SK-N-SH (cell line): ENCODE results near the gene TGM5. TPM values are rescaled to one million over a fixed set of nuclear protein-coding genes. Genes with fewer than 3 reads are reported as not detected.

Source experiments
- CTCF ChIA-PET: fragments of 300-600, 350-600 bp; formaldehyde crosslinking; extraction: SDS; loops from one replicate; lab custom pipeline; 2021; lab: Yijun Ruan, JAX
- POLR2A ChIA-PET: fragments of 350-600 bp; sonication (Branson Sonifier 250); formaldehyde crosslinking; extraction: SDS; loops from one replicate; lab custom pipeline; 2020; ENCODE audit warnings: antibody characterized with exemption, inconsistent platforms; lab: Yijun Ruan, JAX
- DNase-seq: peaks from one replicate; pipeline ENCODE4 v3.0.0; 2012
- H2AFZ ChIP-seq: fragments of 200-600 bp; sonication (generic); 2 replicates; pipeline ENCODE4 v1.8.1; 2016; ENCODE audit warnings: antibody characterized with exemption, mild to moderate bottlenecking, low read depth
- H3F3A ChIP-seq: fragments of 200-600 bp; sonication (generic); replicated peaks from 2 replicates; pipeline ENCODE3; 2016; ENCODE audit warnings: antibody characterized with exemption, mild to moderate bottlenecking; ENCODE audit not compliant: insufficient read depth
- H3K27ac ChIP-seq, 2 experiments: fragments of 200-500 bp in 1 of 2; fragments of 200-600 bp in 1 of 2; sonication (Bioruptor generic) in 1 of 2; sonication (generic), shearing (Covaris generic) in 1 of 2; 2 replicates each; pipeline versions ENCODE4 v1.5.1 to v1.6.1; 2014 to 2016; ENCODE audit warnings: low read depth in 2 of 2, inconsistent platforms in 1 of 2, low read length in 1 of 2, mild to moderate bottlenecking in 1 of 2, mixed read lengths in 1 of 2
- H3K27me3 ChIP-seq: fragments of 200-600 bp; sonication (generic), shearing (Covaris generic); 2 replicates; pipeline ENCODE4 v1.6.1; 2016; ENCODE audit warnings: mixed run types; ENCODE audit not compliant: insufficient read depth
- H3K36me3 ChIP-seq, 2 experiments: fragments of 200-500 bp in 1 of 2; fragments of 200-600 bp in 1 of 2; sonication (Bioruptor generic) in 1 of 2; sonication (generic) in 1 of 2; replicated peaks in 1 of 2; 2 replicates each; pipeline versions ENCODE3 to v1.5.1; 2014 to 2016; ENCODE audit warnings: low read length in 1 of 2, mild to moderate bottlenecking in 1 of 2; ENCODE audit not compliant: insufficient read depth in 2 of 2, control insufficient read depth in 1 of 2
- H3K4me1 ChIP-seq, 2 experiments: fragments of 200-500 bp in 1 of 2; fragments of 200-600 bp in 1 of 2; sonication (Bioruptor generic) in 1 of 2; sonication (generic), shearing (Covaris generic) in 1 of 2; 2 replicates each; pipeline versions ENCODE4 v1.5.1 to v1.6.1; 2014 to 2016; ENCODE audit warnings: low read depth in 1 of 2, low read length in 1 of 2, mixed run types in 1 of 2; ENCODE audit not compliant: insufficient read depth in 2 of 2, control insufficient read depth in 1 of 2
- H3K4me2 ChIP-seq: fragments of 200-600 bp; sonication (generic), shearing (Covaris generic); 2 replicates; pipeline ENCODE4 v1.6.1; 2017; ENCODE audit warnings: mixed run types
- H3K4me3 ChIP-seq, 2 experiments: fragments of 200-500 bp in 1 of 2; fragments of 200-600 bp in 1 of 2; sonication (Bioruptor generic) in 1 of 2; sonication (generic), shearing (Covaris generic) in 1 of 2; 2 replicates each; pipeline versions ENCODE4 v1.5.1 to v1.8.1; 2014 to 2016; ENCODE audit warnings: low read depth in 2 of 2, inconsistent platforms in 1 of 2, low read length in 1 of 2, mild to moderate bottlenecking in 1 of 2, mixed read lengths in 1 of 2, moderate library complexity in 1 of 2
- H3K79me2 ChIP-seq: fragments of 200-600 bp; sonication (generic); 2 replicates; pipeline ENCODE4 v1.8.1; 2017; ENCODE audit warnings: mild to moderate bottlenecking; ENCODE audit not compliant: insufficient read depth
- H3K9ac ChIP-seq: fragments of 200-600 bp; sonication (generic); 2 replicates; pipeline ENCODE4 v1.6.1; 2017; ENCODE audit warnings: mixed run types
- H3K9me2 ChIP-seq: fragments of 200-600 bp; sonication (generic); 2 replicates; pipeline ENCODE4 v1.6.1; 2017; ENCODE audit warnings: mixed run types
- H3K9me3 ChIP-seq: fragments of 200-600 bp; sonication (generic); 2 replicates; pipeline ENCODE4 v1.6.1; 2017; ENCODE audit warnings: mixed run types, mild to moderate bottlenecking, moderate library complexity
- H4K20me1 ChIP-seq: fragments of 200-600 bp; sonication (generic); 2 replicates; pipeline ENCODE4 v1.6.1; 2017; ENCODE audit warnings: mild to moderate bottlenecking, mixed run types; ENCODE audit not compliant: insufficient read depth
- ELF1 ChIP-seq: IDR thresholded peaks from 2 replicates; pipeline ENCODE4 v1.4.0; 2012
- MXI1 ChIP-seq: IDR thresholded peaks from 2 replicates; pipeline ENCODE4 v1.6.1; 2012; ENCODE audit warnings: mild to moderate bottlenecking, low read depth, low read length, improper control_type of control experiment
- RAD21 ChIP-seq: IDR thresholded peaks from 2 replicates; pipeline ENCODE4 v1.6.1; 2012; ENCODE audit warnings: mild to moderate bottlenecking, low read length
- RCOR1 ChIP-seq: fragments of 150-350 bp; IDR thresholded peaks from 2 replicates; pipeline ENCODE4 v1.6.1; 2017; ENCODE audit warnings: antibody characterized with exemption, low read length
- RFX5 ChIP-seq: IDR thresholded peaks from 2 replicates; pipeline ENCODE4 v1.6.1; 2012; ENCODE audit warnings: mild to moderate bottlenecking, improper control_type of control experiment, low read length
- TAF1 ChIP-seq: IDR thresholded peaks from 2 replicates; pipeline ENCODE4 v1.6.1; 2012; ENCODE audit warnings: low read depth, mild to moderate bottlenecking, low read length, moderate library complexity, borderline replicate concordance
- TEAD4 ChIP-seq: IDR thresholded peaks from 2 replicates; pipeline ENCODE4 v1.4.0; 2012; ENCODE audit warnings: mild to moderate bottlenecking, borderline replicate concordance; ENCODE audit not compliant: insufficient read depth
- WGBS: methylation state at CpG from one replicate; pipeline ENCODE4 v1.1.6; 2017; ENCODE audit warnings: low lambda C conversion rate; 5-methylcytosine and 5-hydroxymethylcytosine counted together
- polyA plus RNA-seq, 3 experiments: library from polyadenylated mRNA; depleted of rRNA; stranded (reverse); fragments of >200 nt; gene quantifications; 2 replicates each; pipeline ENCODE4 v1.2.3, GENCODE V29; 2012
- TF ChIP-seq, protein P1 (sequence below): fragments of 150-350 bp; IDR thresholded peaks from 2 replicates; pipeline ENCODE4 v1.6.1; 2016; ENCODE audit warnings: mild to moderate bottlenecking, low read depth, low read length
- TF ChIP-seq, protein P2 (sequence below): IDR thresholded peaks from 2 replicates; pipeline ENCODE4 v1.6.1; 2012; ENCODE audit warnings: mild to moderate bottlenecking, low read depth, low read length, moderate library complexity
- TF ChIP-seq, protein P3 (sequence below): IDR thresholded peaks from 2 replicates; pipeline ENCODE4 v1.4.0; 2012; ENCODE audit warnings: low read depth, borderline replicate concordance

Gene TGM5
- polyA plus RNA-seq, 1 of the 3 experiments (the other 2 are of a cell fraction), result not detected

DNA sequence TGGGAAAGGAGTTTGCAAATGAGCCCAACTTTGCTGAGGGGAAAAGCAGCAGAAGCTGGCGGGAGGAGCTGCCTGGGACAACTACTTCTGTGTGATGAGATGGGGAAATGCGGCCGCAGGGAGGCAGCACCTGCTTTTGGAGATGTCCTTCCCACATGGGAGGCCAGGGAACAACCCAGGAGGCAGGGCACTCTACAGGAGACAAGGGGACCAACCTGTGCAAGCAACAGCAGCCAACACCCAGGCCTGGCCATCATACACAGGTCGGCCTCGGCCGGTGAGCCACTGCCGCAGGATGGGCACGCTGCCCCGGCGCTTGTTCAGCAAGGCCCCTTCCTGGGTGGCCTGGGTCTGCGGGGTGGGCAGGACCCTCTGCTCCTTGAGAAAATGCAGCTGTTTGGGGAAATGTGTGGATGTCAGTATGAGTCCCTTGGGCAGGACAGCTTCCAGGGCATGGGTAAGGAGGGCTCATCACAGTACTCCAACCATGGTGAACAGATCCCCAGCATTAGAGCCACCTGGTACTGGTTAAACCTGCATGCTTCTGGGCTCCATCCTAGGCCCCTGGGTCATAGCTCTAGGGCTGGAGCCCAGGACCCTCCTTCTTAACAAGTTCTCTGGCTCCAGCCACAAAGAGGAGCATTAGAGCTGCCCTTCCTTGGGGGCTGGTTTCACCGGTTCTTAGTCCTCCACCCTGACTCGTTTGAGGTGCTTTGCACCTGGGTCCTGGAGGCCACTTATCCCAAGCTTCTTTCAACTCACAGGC, 57.5 kb downstream of the TGM5 start:
- no peak overlapping the region for H3K4me3 ChIP-seq
- no peaks in the 10 kb centered on the region for H3K9me2 ChIP-seq
- ChIA-PET CTCF (interaction anchor here (11.9 kb wide), 1 partner anchor 76 kb away, joined by 70 read pairs; no protein-coding TSS in a partner anchor), POLR2A (no interaction called here)
- WGBS, result 78% methylated on average over 6 of the region's 13 CpGs
- peaks cover 0 to 12% of the 10 kb centered on the region in 2 experiments; a peak in 1 of 4 replicates for H3K4me1 ChIP-seq
- no peak overlapping the region for H3K4me2 ChIP-seq
- no peak overlapping the region for H3K9ac ChIP-seq
- no peaks in the 10 kb centered on the region for H3K9me3 ChIP-seq
- H2AFZ ChIP-seq, result no peak overlapping the region
- H3K27ac ChIP-seq, result no peak overlapping the region
- no peaks in the 10 kb centered on the region for H4K20me1 ChIP-seq
- TF ChIP-seq, protein P1, sequence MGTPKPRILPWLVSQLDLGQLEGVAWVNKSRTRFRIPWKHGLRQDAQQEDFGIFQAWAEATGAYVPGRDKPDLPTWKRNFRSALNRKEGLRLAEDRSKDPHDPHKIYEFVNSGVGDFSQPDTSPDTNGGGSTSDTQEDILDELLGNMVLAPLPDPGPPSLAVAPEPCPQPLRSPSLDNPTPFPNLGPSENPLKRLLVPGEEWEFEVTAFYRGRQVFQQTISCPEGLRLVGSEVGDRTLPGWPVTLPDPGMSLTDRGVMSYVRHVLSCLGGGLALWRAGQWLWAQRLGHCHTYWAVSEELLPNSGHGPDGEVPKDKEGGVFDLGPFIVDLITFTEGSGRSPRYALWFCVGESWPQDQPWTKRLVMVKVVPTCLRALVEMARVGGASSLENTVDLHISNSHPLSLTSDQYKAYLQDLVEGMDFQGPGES, result no peak
- TF ChIP-seq MXI1 (no peak), RAD21 (no peak), RCOR1 (no peak), TAF1 (no peak)
- TF ChIP-seq, protein P2, sequence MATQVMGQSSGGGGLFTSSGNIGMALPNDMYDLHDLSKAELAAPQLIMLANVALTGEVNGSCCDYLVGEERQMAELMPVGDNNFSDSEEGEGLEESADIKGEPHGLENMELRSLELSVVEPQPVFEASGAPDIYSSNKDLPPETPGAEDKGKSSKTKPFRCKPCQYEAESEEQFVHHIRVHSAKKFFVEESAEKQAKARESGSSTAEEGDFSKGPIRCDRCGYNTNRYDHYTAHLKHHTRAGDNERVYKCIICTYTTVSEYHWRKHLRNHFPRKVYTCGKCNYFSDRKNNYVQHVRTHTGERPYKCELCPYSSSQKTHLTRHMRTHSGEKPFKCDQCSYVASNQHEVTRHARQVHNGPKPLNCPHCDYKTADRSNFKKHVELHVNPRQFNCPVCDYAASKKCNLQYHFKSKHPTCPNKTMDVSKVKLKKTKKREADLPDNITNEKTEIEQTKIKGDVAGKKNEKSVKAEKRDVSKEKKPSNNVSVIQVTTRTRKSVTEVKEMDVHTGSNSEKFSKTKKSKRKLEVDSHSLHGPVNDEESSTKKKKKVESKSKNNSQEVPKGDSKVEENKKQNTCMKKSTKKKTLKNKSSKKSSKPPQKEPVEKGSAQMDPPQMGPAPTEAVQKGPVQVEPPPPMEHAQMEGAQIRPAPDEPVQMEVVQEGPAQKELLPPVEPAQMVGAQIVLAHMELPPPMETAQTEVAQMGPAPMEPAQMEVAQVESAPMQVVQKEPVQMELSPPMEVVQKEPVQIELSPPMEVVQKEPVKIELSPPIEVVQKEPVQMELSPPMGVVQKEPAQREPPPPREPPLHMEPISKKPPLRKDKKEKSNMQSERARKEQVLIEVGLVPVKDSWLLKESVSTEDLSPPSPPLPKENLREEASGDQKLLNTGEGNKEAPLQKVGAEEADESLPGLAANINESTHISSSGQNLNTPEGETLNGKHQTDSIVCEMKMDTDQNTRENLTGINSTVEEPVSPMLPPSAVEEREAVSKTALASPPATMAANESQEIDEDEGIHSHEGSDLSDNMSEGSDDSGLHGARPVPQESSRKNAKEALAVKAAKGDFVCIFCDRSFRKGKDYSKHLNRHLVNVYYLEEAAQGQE, result no peak
- H3K79me2 ChIP-seq, result no peaks in the 10 kb centered on the region
- no peaks in the 10 kb centered on the region for H3K27me3 ChIP-seq
- no peaks in the 10 kb centered on the region for H3K36me3 ChIP-seq
- DNase-seq, result no peak
- H3F3A ChIP-seq, result no peaks in the 10 kb centered on the region

DNA sequence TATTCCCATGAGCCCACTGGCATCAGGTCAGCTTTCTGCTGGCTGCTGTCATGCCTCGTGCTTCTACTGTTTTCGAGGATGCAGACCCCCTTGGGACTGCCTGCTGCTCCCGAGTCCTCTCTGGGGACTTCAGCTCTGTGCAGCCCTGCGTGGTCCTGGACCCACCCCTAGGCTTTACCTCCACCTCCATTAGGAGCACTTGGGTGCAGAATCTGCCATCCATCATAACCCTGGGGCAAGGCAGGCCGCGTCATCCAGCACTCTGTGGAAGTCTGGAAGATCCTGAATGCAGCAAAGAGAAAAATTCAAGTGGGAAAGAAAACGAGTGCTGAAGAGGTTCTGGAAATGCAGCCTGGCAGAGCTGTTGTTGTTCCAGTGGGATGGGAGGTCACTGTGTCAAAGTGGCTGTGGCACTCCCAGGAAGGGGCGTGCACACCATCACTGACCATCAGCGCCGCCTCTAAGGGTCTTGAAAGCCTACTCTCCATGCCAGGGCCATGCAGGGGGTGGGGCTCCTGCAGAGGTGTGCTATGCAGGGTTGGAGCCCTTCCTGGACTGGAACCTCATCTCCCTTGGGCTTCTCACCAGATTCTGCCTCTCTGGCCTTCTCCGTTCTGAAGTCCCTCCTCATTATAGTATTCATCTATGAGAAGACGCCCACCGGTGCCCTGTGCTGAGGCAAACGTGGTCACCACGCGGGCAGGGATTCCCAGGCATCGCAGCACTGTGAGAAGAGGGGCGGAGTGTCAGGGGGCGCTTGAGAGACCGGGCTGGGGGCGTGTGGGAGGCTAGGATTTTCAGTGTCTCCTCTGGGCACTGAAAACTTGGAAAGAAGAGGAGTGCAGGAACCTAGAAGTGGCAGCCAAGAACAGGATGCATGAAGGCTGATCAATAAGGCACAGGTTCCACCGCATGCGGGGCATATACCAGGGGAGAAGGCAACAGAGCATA, 58.4 kb downstream of the TGM5 start:
- Histone ChIP-seq H4K20me1 (no peaks in the 10 kb centered on the region), H2AFZ (no peak overlapping the region), H3F3A (no peaks in the 10 kb centered on the region), H3K36me3 (no peaks in the 10 kb centered on the region), H3K4me1 (peaks cover 0 to 12% of the 10 kb centered on the region in 2 experiments; a peak in 1 of 4 replicates), H3K9ac (no peak overlapping the region), H3K4me3 (no peak overlapping the region), H3K4me2 (no peak overlapping the region), H3K79me2 (no peaks in the 10 kb centered on the region), H3K9me3 (no peaks in the 10 kb centered on the region), H3K27ac (no peak overlapping the region), H3K27me3 (no peaks in the 10 kb centered on the region), H3K9me2 (no peaks in the 10 kb centered on the region)
- POLR2A ChIA-PET, result no interaction called here
- CTCF ChIA-PET, result interaction anchor here (0.9 to 11.9 kb wide), 4 partner anchors 17 to 77 kb away, joined by 3 to 70 read pairs (median 6); no protein-coding TSS in a partner anchor
- DNase-seq, result no peak
- WGBS, result 63% methylated on average over 21 of the region's 23 CpGs
- TF ChIP-seq, protein P3, sequence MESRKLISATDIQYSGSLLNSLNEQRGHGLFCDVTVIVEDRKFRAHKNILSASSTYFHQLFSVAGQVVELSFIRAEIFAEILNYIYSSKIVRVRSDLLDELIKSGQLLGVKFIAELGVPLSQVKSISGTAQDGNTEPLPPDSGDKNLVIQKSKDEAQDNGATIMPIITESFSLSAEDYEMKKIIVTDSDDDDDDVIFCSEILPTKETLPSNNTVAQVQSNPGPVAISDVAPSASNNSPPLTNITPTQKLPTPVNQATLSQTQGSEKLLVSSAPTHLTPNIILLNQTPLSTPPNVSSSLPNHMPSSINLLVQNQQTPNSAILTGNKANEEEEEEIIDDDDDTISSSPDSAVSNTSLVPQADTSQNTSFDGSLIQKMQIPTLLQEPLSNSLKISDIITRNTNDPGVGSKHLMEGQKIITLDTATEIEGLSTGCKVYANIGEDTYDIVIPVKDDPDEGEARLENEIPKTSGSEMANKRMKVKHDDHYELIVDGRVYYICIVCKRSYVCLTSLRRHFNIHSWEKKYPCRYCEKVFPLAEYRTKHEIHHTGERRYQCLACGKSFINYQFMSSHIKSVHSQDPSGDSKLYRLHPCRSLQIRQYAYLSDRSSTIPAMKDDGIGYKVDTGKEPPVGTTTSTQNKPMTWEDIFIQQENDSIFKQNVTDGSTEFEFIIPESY, result no peak
- TF ChIP-seq RFX5, result no peak
- TF ChIP-seq TEAD4, result no peak
- TF ChIP-seq ELF1, result no peak
- TF ChIP-seq RCOR1, result no peak
